ENCODE data around the gene HMCES. TPM values are rescaled to one million over a fixed set of nuclear protein-coding genes. Genes with fewer than 3 reads are reported as not detected.

Gene HMCES
- total and polyA plus RNA-seq, 2 of the 13 experiments (the other 11 are each of a cell fraction or from before 2014, with no cell fraction given), result 16.1 to 37.5 TPM

DNA sequence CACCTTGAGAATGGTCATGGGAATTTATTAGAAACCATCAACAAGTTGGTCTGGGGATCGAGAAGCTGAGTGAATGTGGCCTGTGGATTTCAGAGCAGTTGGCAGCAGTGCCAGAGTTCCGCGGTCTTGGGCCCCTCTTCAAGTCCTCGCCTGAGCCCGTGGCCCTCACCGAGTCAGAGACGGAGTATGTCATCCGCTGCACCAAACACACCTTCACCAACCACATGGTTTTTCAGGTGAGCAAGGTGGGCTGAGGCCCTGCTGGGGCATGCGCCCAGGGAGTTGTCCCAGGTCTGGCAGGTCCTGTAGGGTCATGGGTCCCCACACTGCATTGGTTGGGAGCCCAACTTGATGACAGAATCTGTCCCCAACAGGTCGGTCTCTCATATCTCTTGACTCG, 7.0 kb upstream of the HMCES start:
- TF ChIP-seq RBFOX2 (IDR thresholded peaks at IDR 0.05; ENCODE audit: low read depth, low read length), result peak; percentile 41; the same call in 1 of the 2 replicates
- TF ChIP-seq RBM22 (optimal IDR thresholded peaks at IDR 0.05; ENCODE audit: low read length), result peak; percentile 15
- TF ChIP-seq AGO2 (optimal IDR thresholded peaks at IDR 0.05; ENCODE audit: low read depth, low read length), result peak; percentile 65
- no peak for TF ChIP-seq ZNF558 (CRISPR knock-in tag; IDR thresholded peaks at IDR 0.05; ENCODE audit: borderline replicate concordance)
- ATAC-seq (no peak; the same call in 1 of the 3 replicates), DNase-seq (ENCODE audit: low spot score) (no peak), FAIRE-seq (no peak)
- POLR2A ChIA-PET, result interaction anchor here (0.9 kb wide), 1 partner anchor 11 kb away, joined by 3 read pairs; no protein-coding TSS in a partner anchor
- Histone ChIP-seq H3K4me2 (ENCODE audit: low read depth, low read length) (no peak overlapping the region), H2AFZ (ENCODE audit: low read length) (no peak overlapping the region), H3K27me3 (ENCODE audit: control insufficient read depth in 1 of 2, insufficient read depth in 2 of 2, low read length in 2 of 2) (no peaks in the 10 kb centered on the region), H3K27ac (ENCODE audit: extremely low read length, insufficient read depth, low read length) (no peak overlapping the region), H3K4me1 (ENCODE audit: insufficient read depth, low read length) (no peaks in the 10 kb centered on the region), H3K4me3 (replicated peaks in 1 of 3; ENCODE audit: insufficient read depth in 1 of 3, low read depth in 2 of 3, low read length in 3 of 3) (no peak overlapping the region), H4K20me1 (ENCODE audit: insufficient read depth, low read length) (no peaks in the 10 kb centered on the region), H3K36me3 (replicated peaks in 1 of 2; ENCODE audit: control insufficient read depth in 1 of 2, insufficient read depth in 2 of 2, low read length in 2 of 2) (peaks cover 36 to 96% of the 10 kb centered on the region in 2 experiments), H3K79me2 (ENCODE audit: insufficient read depth, low read length) (peaks cover 2% of the 10 kb centered on the region), H3K9ac (ENCODE audit: insufficient read depth, low read depth, low read length) (no peak overlapping the region), H3K9me3 (ENCODE audit: low read length) (no peaks in the 10 kb centered on the region)
- in situ Hi-C loops (cut with HindIII; ENCODE audit: extremely low pct_ligation_motif_present, low pct_unique_long_range_greater_than_20kb), result no loop called here
- CTCF ChIA-PET (ENCODE audit: low intra/inter-chr PET ratio, low total read pairs), result no interaction called here
- no TSS peak for BruUV-seq (replicated peaks)
- intact Hi-C loops (cut with micrococcal nuclease; ENCODE audit: unreplicated experiment), result no loop called here
- WGBS (ENCODE audit: low lambda C conversion rate), result 95% methylated on average over 2 of the region's 11 CpGs

- H3K36me3 ChIP-seq (replicated peaks in 1 of 2; ENCODE audit: control insufficient read depth in 1 of 2, insufficient read depth in 2 of 2, low read length in 2 of 2), result peaks cover 25 to 61% of the 10 kb centered on the region in 2 experiments
- no peaks in the 10 kb centered on the region for H4K20me1 ChIP-seq (ENCODE audit: insufficient read depth, low read length)
- H2AFZ ChIP-seq (ENCODE audit: low read length), result no peak overlapping the region
- DNase-seq (ENCODE audit: low spot score) (no peak), FAIRE-seq (no peak), ATAC-seq (no peak)
- H3K4me1 ChIP-seq (ENCODE audit: insufficient read depth, low read length), result peaks cover 23% of the 10 kb centered on the region
- ChIA-PET CTCF (ENCODE audit: low intra/inter-chr PET ratio, low total read pairs) (no interaction called here), POLR2A (interaction anchor here (4.6 kb wide), 1 partner anchor 39 kb away, joined by 29 read pairs; a partner anchor contains a TSS)
- H3K79me2 ChIP-seq (ENCODE audit: insufficient read depth, low read length), result peaks cover 12% of the 10 kb centered on the region
- no peak overlapping the region for H3K27ac ChIP-seq (ENCODE audit: extremely low read length, insufficient read depth, low read length)
- TF ChIP-seq SIN3B (IDR thresholded peaks at IDR 0.05; ENCODE audit: low read length), result no peak
- TF ChIP-seq MED13 (CRISPR knock-in tag; IDR thresholded peaks at IDR 0.05), result no peak
- TF ChIP-seq ZMYM2 (CRISPR knock-in tag; IDR thresholded peaks at IDR 0.05), result no peak
- no peak for TF ChIP-seq TBP (CRISPR knock-in tag; IDR thresholded peaks at IDR 0.05)
- TF ChIP-seq ZBTB34 (CRISPR knock-in tag; IDR thresholded peaks at IDR 0.05), result no peak
- no peak for TF ChIP-seq NCOA2 (CRISPR knock-in tag; IDR thresholded peaks at IDR 0.05)
- TF ChIP-seq NCOA5 (CRISPR knock-in tag; IDR thresholded peaks at IDR 0.05), result no peak
- no peak for TF ChIP-seq ZNF552 (CRISPR knock-in tag; IDR thresholded peaks at IDR 0.05; ENCODE audit: borderline replicate concordance)
- no peak overlapping the region for H3K4me3 ChIP-seq (replicated peaks in 1 of 3; ENCODE audit: insufficient read depth in 1 of 3, low read depth in 2 of 3, low read length in 3 of 3)
- in situ Hi-C loops (cut with HindIII; ENCODE audit: extremely low pct_ligation_motif_present, low pct_unique_long_range_greater_than_20kb), result no loop called here
- intact Hi-C loops (cut with micrococcal nuclease; ENCODE audit: unreplicated experiment), result no loop called here
- BruUV-seq (replicated peaks), result no TSS peak
- H3K27me3 ChIP-seq (ENCODE audit: control insufficient read depth in 1 of 2, insufficient read depth in 2 of 2, low read length in 2 of 2), result no peaks in the 10 kb centered on the region; a peak in 1 of 5 replicates
- WGBS (ENCODE audit: low lambda C conversion rate), result 83% methylated on average over 2 of the region's 2 CpGs
- H3K4me2 ChIP-seq (ENCODE audit: low read depth, low read length), result no peak overlapping the region
- no peaks in the 10 kb centered on the region for H3K9me3 ChIP-seq (ENCODE audit: low read length)
- no peak overlapping the region for H3K9ac ChIP-seq (ENCODE audit: insufficient read depth, low read depth, low read length)
Observed at GRCh38 chr3:129276385-129276784, 2.3 kb upstream of the HMCES start.
